ENCODE results near the gene PHF11.

PHF11 gene

GRCh38 chr13:49495783-49496762 is at the start of gene PHF11:
PHF11 (plus strand) TSS chr13:49495953; CDS start chr13:49496002, 49 bp downstream.
- peak; percentile 95 to 96 for DNase-seq

- DNase-seq, result no peak
Observed at GRCh38 chr13:49446473-49446872, 49.3 kb upstream of the PHF11 start.

GRCh38 chr13:49448753-49449152 is 47.0 kb upstream of the PHF11 start:
- DNase-seq, result no peak

DNA sequence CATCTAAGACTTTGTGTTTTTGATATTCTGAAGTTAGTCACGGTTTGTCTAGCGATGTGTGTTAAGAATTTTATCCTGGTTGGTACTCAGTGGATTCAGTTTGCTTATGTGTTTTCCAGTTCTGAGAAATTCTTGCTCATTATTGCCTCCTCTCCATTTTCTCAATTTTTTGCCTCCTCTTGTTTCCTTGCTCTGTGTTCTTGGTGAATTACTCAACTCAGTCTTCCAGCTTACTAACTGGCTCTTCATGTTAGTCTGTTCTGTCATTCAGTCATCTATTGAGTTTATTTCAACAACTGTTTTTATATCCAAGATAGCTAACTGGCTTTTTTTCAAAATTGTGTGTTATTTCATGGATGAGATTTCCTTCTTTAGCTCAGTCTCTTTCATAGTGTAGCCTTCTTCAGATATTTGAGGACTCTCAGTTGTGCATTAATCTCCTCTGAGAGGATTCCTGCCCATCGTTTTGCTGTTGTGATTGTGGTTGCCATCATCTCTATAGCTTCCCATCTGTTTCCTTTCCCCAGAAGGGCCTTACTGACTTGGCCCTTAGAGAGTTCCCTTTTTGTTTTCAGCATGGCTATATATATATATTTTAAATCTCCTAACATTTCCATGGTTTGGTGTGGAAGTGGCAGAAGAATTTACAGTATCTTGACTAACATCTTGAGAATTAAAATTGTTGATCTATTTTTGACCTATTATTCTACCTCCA is 45.5 kb upstream of the PHF11 start:
- DNase-seq, result no peak

- DNase-seq, result no peak
Observed at GRCh38 chr13:49452725-49453457, 42.9 kb upstream of the PHF11 start.

DNA sequence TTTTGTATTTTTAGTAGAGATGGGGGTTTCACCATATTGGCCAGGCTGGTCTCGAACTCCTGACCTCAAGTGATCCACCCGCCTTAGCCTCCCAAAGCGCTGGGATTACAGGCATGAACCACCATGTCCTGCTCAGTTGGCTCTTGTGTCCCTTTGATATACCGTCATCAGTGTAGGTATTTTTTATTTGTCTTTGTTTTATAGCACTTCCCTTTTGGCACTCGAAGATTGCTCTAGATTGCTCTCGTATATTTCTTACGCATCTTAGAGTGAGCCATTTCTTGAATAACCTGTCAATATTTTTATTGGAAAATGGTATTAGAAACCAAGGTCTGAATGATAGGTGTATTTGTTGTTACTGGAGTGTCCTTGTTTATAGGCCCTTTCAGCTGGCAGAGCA is 42.3 kb upstream of the PHF11 start:
- no peak for DNase-seq

DNA sequence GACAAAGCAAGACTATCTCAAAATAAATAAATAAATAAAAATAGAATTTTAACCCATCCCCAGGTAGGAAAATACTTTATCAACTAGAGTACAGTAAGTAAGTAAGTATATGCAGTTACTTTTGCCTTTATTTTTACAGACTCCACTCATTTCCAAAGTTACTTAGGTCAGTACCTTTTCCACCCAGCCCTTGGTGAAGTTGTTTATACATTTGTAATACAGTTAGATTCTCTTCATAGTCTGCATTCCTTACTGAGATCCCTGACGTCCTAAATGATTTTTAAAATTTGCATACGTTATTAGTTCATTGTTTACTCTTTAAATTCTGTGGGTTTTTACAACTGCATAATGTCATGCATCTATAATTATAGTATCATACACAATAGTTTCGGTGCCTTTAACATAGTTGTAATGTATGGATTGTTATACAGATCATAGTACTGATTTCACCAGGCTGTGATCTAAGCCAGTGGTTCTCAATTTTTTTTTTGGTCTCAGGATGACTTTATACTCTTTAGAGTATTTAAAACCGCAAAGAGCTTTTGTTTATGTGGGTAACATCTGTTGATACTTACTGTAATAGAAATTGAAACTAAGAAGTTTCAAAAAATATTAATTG is 41.3 kb upstream of the PHF11 start:
- peak in 1 of 2 donors; percentile 51 for DNase-seq

DNA sequence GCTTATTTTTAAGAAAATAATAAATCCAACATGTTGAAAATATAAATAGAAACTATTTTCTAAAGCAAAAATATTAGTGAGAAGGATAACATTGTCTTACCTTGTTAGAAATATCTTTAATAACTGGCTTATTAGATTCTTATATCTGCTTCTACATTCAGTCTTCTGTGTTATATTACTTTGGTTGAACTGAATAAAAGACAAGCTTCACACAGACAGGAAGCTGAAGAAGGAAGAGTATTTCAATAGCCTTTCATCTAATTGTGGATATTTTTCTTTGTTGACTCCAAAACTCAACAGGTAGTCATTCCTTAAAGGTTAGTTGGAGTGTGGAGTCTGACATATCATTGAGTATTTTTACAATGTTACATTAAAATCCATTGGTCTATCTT is 40.8 kb upstream of the PHF11 start:
- DNase-seq, result peak in 1 of 2 donors; percentile 12

GRCh38 chr13:49456156-49456555 is 39.6 kb upstream of the PHF11 start:
- no peak for DNase-seq

GRCh38 chr13:49457221-49457620 is 38.5 kb upstream of the PHF11 start:
- DNase-seq, result no peak

DNA sequence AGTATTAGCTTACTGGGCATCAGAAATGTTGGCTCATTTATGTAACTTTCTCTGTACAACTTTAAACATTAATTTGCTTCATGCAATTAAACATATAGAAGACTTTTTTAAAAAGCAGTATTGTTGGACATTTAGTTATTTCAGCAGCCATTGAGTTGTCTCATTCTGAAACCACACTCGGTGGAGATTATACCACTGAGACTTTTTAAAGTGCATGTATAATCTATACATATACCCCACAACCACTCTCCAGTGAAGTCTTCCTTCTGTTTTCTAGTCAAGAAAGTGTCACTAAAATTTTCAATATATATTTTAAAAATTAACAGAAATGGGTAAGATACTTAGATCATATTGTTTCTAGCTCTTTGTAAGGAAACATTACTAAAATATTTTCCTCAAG is 36.2 kb upstream of the PHF11 start:
- DNase-seq, result no peak

- no peak for DNase-seq
Observed at GRCh38 chr13:49464085-49464484, 31.7 kb upstream of the PHF11 start.

GRCh38 chr13:49464621-49465325 is 31.0 kb upstream of the PHF11 start:
- no peak for DNase-seq

DNA sequence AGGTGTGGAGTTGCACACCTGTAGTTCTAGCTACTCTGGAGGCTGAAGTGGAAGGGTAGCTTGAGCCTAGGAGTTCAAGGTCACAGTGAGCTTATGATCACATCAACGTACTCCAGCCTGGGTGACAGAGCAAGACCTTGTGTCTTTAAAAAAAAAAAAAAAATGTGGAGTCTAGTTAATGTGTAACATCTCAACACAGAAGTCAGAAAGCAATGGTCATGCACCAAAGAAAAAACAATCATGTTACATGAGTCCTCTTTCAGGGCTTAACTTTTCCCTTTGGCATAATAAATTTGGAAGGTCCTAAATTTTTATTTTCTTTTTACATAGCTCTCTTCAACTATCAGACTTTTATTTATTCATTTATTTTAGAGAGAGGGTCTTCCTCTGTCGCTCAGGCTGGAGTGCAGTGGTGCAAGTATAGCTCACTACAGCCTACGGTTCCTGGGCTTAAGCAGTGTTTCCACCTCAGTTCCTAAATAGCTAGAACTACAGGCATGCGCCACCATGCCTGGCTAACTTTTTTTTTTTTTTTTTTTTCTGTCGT is 29.4 kb upstream of the PHF11 start:
- DNase-seq, result no peak

GRCh38 chr13:49472186-49472585 is 23.6 kb upstream of the PHF11 start:
- DNase-seq, result no peak

- DNase-seq, result no peak
Observed at GRCh38 chr13:49476529-49476928, 19.2 kb upstream of the PHF11 start.

GRCh38 chr13:49481788-49482187 is 14.0 kb upstream of the PHF11 start:
- no peak for DNase-seq

DNA sequence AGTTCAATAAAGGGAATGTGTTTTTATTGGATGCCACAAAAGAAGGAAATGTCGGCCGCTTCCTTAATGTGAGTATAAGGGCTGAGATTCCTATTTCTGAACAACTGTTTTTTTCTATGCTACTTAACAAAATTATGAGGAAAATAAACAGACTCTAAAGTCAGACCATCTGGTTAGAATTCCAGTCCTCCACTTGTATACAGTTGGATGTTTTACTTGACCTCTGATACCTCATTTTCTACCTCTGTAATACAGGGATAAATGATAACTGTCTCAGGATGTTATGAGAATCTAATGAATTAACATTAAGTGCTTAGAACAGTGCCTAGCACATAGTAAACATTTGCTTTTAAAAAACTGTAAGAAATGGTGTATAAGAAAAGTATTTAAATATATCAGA is 7.2 kb upstream of the PHF11 start:
- DNase-seq, result no peak

- DNase-seq, result peak in 1 of 2 donors; percentile 24
Observed at GRCh38 chr13:49494645-49495044, 1.1 kb upstream of the PHF11 start.

DNA sequence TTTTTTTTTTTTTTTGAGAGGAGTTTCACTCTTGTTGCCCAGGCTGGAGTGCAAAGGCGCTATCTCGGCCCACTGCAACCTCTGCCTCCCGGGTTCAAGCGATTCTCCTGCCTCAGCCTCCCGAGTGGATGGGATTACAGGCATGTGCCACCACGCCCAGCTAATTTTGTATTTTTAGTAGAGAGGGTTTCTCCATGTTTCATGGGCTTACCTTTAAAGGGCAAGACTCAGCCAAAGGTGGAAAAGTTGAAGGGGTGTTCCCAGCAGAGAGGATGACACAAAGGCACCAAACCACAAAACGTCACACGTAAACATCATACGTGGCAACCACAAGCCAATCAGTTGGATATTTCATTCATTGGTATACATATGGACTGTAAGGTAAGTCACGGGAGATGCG is 1.1 kb downstream of the PHF11 start:
- peak; percentile 80 to 88 for DNase-seq

DNA sequence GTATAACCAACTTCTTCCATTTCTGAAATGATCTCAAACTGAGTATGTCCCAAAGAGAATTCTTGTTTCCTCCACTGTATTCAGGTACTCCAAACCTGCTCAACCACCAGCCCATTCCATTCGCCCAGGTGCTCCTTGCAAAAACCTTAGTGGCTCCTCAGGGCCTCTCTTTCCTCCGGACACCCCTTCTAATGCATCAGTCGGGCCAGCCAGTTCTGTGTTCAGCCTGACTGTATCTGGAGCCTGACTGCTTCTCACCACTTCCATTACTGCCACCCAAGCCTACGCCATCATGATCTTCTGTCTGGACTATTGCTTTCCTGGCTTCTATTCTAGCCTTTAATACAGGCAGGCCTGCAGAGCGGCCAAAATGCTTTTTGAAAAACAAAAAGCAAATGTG is 1.5 kb downstream of the PHF11 start:
- DNase-seq, result peak in 1 of 2 donors; percentile 46

GRCh38 chr13:49498206-49498605 is 2.5 kb downstream of the PHF11 start:
- peak in 1 of 2 donors; percentile 81 for DNase-seq
